Measurements from ENCODE around the gene ZSCAN2. TPM values are rescaled to one million over a fixed set of nuclear protein-coding genes. Genes with fewer than 3 reads are reported as not detected.
"Not testable (repeated sequence)": the region's sequence is repeated elsewhere in the genome, so short reads cannot be mapped to it uniquely, and the experiment has no call there.

The ZSCAN2 gene
- total RNA-seq, result 12.0 and 14.9 TPM in 2 replicates

GRCh38 chr15:84600687-84601554 lies at the start of gene ZSCAN2:
TSS of gene ZSCAN2 (plus strand) at chr15:84601009. CDS start at chr15:84603928, 2,919 bp downstream.
- peak; percentile 95 to 96 for DNase-seq (ENCODE audit: low read depth in 2 of 2)

- DNase-seq (ENCODE audit: low read depth in 2 of 2), result not testable (repeated sequence)
Measured at GRCh38 chr15:84551624-84552023, 49.2 kb upstream of the ZSCAN2 start.

- no peak for DNase-seq (ENCODE audit: low read depth in 2 of 2)
Measured at GRCh38 chr15:84552896-84553295, 47.9 kb upstream of the ZSCAN2 start.

- DNase-seq (ENCODE audit: low read depth in 2 of 2), result not testable (repeated sequence)
Measured at GRCh38 chr15:84556690-84557089, 44.1 kb upstream of the ZSCAN2 start.

GRCh38 chr15:84568021-84568420 lies 32.8 kb upstream of the ZSCAN2 start:
- DNase-seq (ENCODE audit: low read depth in 2 of 2), result not testable (repeated sequence)

GRCh38 chr15:84570164-84570735 lies 30.6 kb upstream of the ZSCAN2 start:
- peak; percentile 31 to 32 for DNase-seq (ENCODE audit: low read depth in 2 of 2)

- DNase-seq (ENCODE audit: low read depth in 2 of 2), result no peak
Measured at GRCh38 chr15:84572231-84572630, 28.6 kb upstream of the ZSCAN2 start.

- DNase-seq (ENCODE audit: low read depth in 2 of 2), result no peak
Measured at GRCh38 chr15:84575493-84575892, 25.3 kb upstream of the ZSCAN2 start.

- not testable (repeated sequence) for DNase-seq (ENCODE audit: low read depth in 2 of 2)
Measured at GRCh38 chr15:84577891-84578290, 22.9 kb upstream of the ZSCAN2 start.

GRCh38 chr15:84579261-84579721 lies 21.5 kb upstream of the ZSCAN2 start:
- peak; percentile 70 to 80 for DNase-seq (ENCODE audit: low read depth in 2 of 2)

GRCh38 chr15:84581676-84582428 lies 19.0 kb upstream of the ZSCAN2 start:
- DNase-seq (ENCODE audit: low read depth in 2 of 2), result not testable (repeated sequence)

GRCh38 chr15:84582583-84583157 lies 18.1 kb upstream of the ZSCAN2 start:
- no peak for DNase-seq (ENCODE audit: low read depth in 2 of 2)

GRCh38 chr15:84583921-84584320 lies 16.9 kb upstream of the ZSCAN2 start:
- DNase-seq (ENCODE audit: low read depth in 2 of 2), result not testable (repeated sequence)

- no peak for DNase-seq (ENCODE audit: low read depth in 2 of 2)
Measured at GRCh38 chr15:84586696-84587095, 14.1 kb upstream of the ZSCAN2 start.

GRCh38 chr15:84588053-84588874 lies 12.5 kb upstream of the ZSCAN2 start:
- peak; percentile 77 to 82 for DNase-seq (ENCODE audit: low read depth in 2 of 2)

GRCh38 chr15:84590406-84590805 lies 10.4 kb upstream of the ZSCAN2 start:
- DNase-seq (ENCODE audit: low read depth in 2 of 2), result no peak

GRCh38 chr15:84591815-84592214 lies 9.0 kb upstream of the ZSCAN2 start:
- DNase-seq (ENCODE audit: low read depth in 2 of 2), result no peak

- DNase-seq (ENCODE audit: low read depth in 2 of 2), result no peak
Measured at GRCh38 chr15:84594617-84595290, 6.1 kb upstream of the ZSCAN2 start.

GRCh38 chr15:84595660-84596059 lies 5.1 kb upstream of the ZSCAN2 start:
- no peak for DNase-seq (ENCODE audit: low read depth in 2 of 2)

- no peak for DNase-seq (ENCODE audit: low read depth in 2 of 2)
Measured at GRCh38 chr15:84597296-84597695, 3.5 kb upstream of the ZSCAN2 start.

All from lung microvascular endothelial cell (primary cell).